Glutamatergic neuron (in vitro differentiated cells): Measurements from ENCODE around the gene IRF1. TPM values are rescaled to one million over a fixed set of nuclear protein-coding genes. Genes with fewer than 3 reads are reported as not detected.
"Not testable (repeated sequence)": the region's sequence is repeated elsewhere in the genome, so short reads cannot be mapped to it uniquely, and the experiment has no call there.

Source experiments
- DNase-seq: peaks from one replicate; pipeline ENCODE4 v3.0.0; 2022
- H3K27ac Mint-ChIP-seq: one replicate; pipeline ENCODE4 v1.8.0; 2020; ENCODE audit warnings: mild to moderate bottlenecking, mixed read lengths, inconsistent platforms; ENCODE audit not compliant: unreplicated experiment
- H3K27me3 Mint-ChIP-seq: one replicate; pipeline ENCODE4 v1.8.0; 2020; ENCODE audit warnings: mild to moderate bottlenecking, moderate library complexity, mixed read lengths, inconsistent platforms; ENCODE audit not compliant: unreplicated experiment
- H3K36me3 Mint-ChIP-seq: one replicate; pipeline ENCODE4 v1.8.0; 2020; ENCODE audit warnings: mild to moderate bottlenecking, mixed read lengths, inconsistent platforms; ENCODE audit not compliant: unreplicated experiment
- H3K4me1 Mint-ChIP-seq: one replicate; pipeline ENCODE4 v1.8.0; 2020; ENCODE audit warnings: mild to moderate bottlenecking, low read depth, mixed read lengths, inconsistent platforms; ENCODE audit not compliant: unreplicated experiment
- H3K4me3 Mint-ChIP-seq: one replicate; pipeline ENCODE4 v1.8.0; 2020; ENCODE audit warnings: mild to moderate bottlenecking, mixed read lengths, inconsistent platforms; ENCODE audit not compliant: unreplicated experiment
- H3K9me3 Mint-ChIP-seq: one replicate; pipeline ENCODE4 v1.8.0; 2020; ENCODE audit warnings: mild to moderate bottlenecking, moderate library complexity, mixed read lengths, inconsistent platforms; ENCODE audit not compliant: unreplicated experiment
- CTCF ChIP-seq: fragments of 200-600 bp; sonication (generic); IDR thresholded peaks from one replicate; pipeline ENCODE4 v1.5.0; 2021; ENCODE audit not compliant: partially characterized antibody, unreplicated experiment
- total RNA-seq: library from RNA; stranded (reverse); fragmentation: NEBNext Ultra II Directional; extraction: Animal tissue kit (Norgen Biotek cat#: 25700); gene quantifications from one replicate; pipeline ENCODE4 v1.2.1, GENCODE V29; 2021; ENCODE audit not compliant: unreplicated experiment

IRF1 gene
- total RNA-seq, 1 donor from 2014 or later: 2.8 TPM

- Mint-ChIP-seq H3K36me3 (no peaks in the 10 kb centered on the region), H3K4me1 (peaks cover 25% of the 10 kb centered on the region), H3K27me3 (peaks cover 5% of the 10 kb centered on the region), H3K9me3 (peaks cover 10% of the 10 kb centered on the region), H3K4me3 (no peak overlapping the region), H3K27ac (peak overlapping the region; percentile 52)
- DNase-seq: no peak
- TF ChIP-seq CTCF: no peak
Observed at GRCh38 chr5:132525299-132525724, 34.7 kb upstream of the IRF1 start.

GRCh38 chr5:132524877-132525276, 34.3 kb upstream of the IRF1 start:
- H3K36me3 Mint-ChIP-seq, H3K27ac Mint-ChIP-seq, H3K4me3 Mint-ChIP-seq, DNase-seq, H3K9me3 Mint-ChIP-seq, H3K27me3 Mint-ChIP-seq: not testable (repeated sequence)
- H3K4me1 Mint-ChIP-seq: peaks cover 25% of the 10 kb centered on the region

GRCh38 chr5:132522067-132522466, 31.5 kb upstream of the IRF1 start:
- H3K4me1 Mint-ChIP-seq: not testable (repeated sequence)

GRCh38 chr5:132513618-132514336, 23.2 kb upstream of the IRF1 start:
- H3K4me1 Mint-ChIP-seq, DNase-seq, H3K4me3 Mint-ChIP-seq, H3K27me3 Mint-ChIP-seq, H3K9me3 Mint-ChIP-seq, H3K27ac Mint-ChIP-seq: not testable (repeated sequence)
- H3K36me3 Mint-ChIP-seq: peaks cover 17% of the 10 kb centered on the region

More at GRCh38 chr5:132522067-132522466, 31.5 kb upstream of the IRF1 start:
- H3K27ac Mint-ChIP-seq, H3K9me3 Mint-ChIP-seq, H3K36me3 Mint-ChIP-seq, H3K27me3 Mint-ChIP-seq, DNase-seq, H3K4me3 Mint-ChIP-seq: not testable (repeated sequence)

GRCh38 chr5:132510076-132510475, 19.5 kb upstream of the IRF1 start:
- peaks cover 17% of the 10 kb centered on the region for H3K36me3 Mint-ChIP-seq
- no peaks in the 10 kb centered on the region for H3K4me1 Mint-ChIP-seq
- no peak for TF ChIP-seq CTCF
- H3K27me3 Mint-ChIP-seq: no peaks in the 10 kb centered on the region
- H3K9me3 Mint-ChIP-seq: peaks cover 5% of the 10 kb centered on the region
- no peak for DNase-seq
- H3K4me3 Mint-ChIP-seq: no peak overlapping the region
- no peak overlapping the region for H3K27ac Mint-ChIP-seq

- DNase-seq: no peak
- peaks cover 5% of the 10 kb centered on the region for H3K36me3 Mint-ChIP-seq
- no peaks in the 10 kb centered on the region for H3K4me1 Mint-ChIP-seq
- H3K4me3 Mint-ChIP-seq: no peak overlapping the region
- H3K27ac Mint-ChIP-seq: no peak overlapping the region
- peaks cover 2% of the 10 kb centered on the region for H3K27me3 Mint-ChIP-seq
- TF ChIP-seq CTCF: no peak
- peaks cover 2% of the 10 kb centered on the region for H3K9me3 Mint-ChIP-seq
Observed at GRCh38 chr5:132506094-132506692, 15.6 kb upstream of the IRF1 start.
